HFFc6 (cell line): ENCODE data around the gene PRCD. TPM values are rescaled to one million over a fixed set of nuclear protein-coding genes. Genes with fewer than 3 reads are reported as not detected.

Experiments used
- DNase-seq: peaks from one replicate; pipeline ENCODE4 v3.0.0-alpha.2; 2018
- H3K27ac Mint-ChIP-seq: 2 replicates; pipeline ENCODE4 v1.8.0; 2020; ENCODE audit warnings: mild to moderate bottlenecking, mixed read lengths
- H3K27me3 Mint-ChIP-seq: 2 replicates; pipeline ENCODE4 v1.8.0; 2021; ENCODE audit warnings: mild to moderate bottlenecking, moderate library complexity, mixed read lengths; ENCODE audit not compliant: insufficient read depth
- H3K36me3 Mint-ChIP-seq: 2 replicates; pipeline ENCODE4 v1.8.0; 2021; ENCODE audit warnings: low read depth, mixed read lengths
- H3K4me1 Mint-ChIP-seq: 2 replicates; pipeline ENCODE4 v1.8.0; 2020; ENCODE audit warnings: low read depth, mixed read lengths
- H3K4me3 Mint-ChIP-seq: 2 replicates; pipeline ENCODE4 v1.8.0; 2020; ENCODE audit warnings: mild to moderate bottlenecking, moderate library complexity, mixed read lengths
- H3K9me3 Mint-ChIP-seq: 2 replicates; pipeline ENCODE4 v1.8.0; 2020; ENCODE audit warnings: mild to moderate bottlenecking, mixed read lengths
- total RNA-seq, 6 experiments: library from RNA; stranded (reverse); fragmentation: NEBNext Ultra II Directional; extraction: Animal tissue kit (Norgen Biotek cat#: 25700); gene quantifications; 2 replicates in 1 of 6; 3 replicates in 5 of 6; pipeline ENCODE4 v1.2.3, GENCODE V29; 2021
- TF ChIP-seq, protein P1 (sequence below): fragments of 200-600 bp; sonication (generic); IDR thresholded peaks from 2 replicates; pipeline ENCODE4 v1.5.0; 2021; ENCODE audit warnings: antibody characterized with exemption, mild to moderate bottlenecking

Gene PRCD
- total RNA-seq, 6 experiments from 2014 or later: not detected

GRCh38 chr17:76569607-76570279, 29.9 kb downstream of the PRCD start:
- Mint-ChIP-seq H3K27ac (no peak overlapping the region), H3K27me3 (no peaks in the 10 kb centered on the region; the same call in none of the 2 replicates), H3K4me3 (no peak overlapping the region), H3K36me3 (peaks cover 29% of the 10 kb centered on the region), H3K4me1 (peaks cover 25% of the 10 kb centered on the region), H3K9me3 (peaks cover 5% of the 10 kb centered on the region; the same call in 1 of the 2 replicates)
- TF ChIP-seq, protein P1, sequence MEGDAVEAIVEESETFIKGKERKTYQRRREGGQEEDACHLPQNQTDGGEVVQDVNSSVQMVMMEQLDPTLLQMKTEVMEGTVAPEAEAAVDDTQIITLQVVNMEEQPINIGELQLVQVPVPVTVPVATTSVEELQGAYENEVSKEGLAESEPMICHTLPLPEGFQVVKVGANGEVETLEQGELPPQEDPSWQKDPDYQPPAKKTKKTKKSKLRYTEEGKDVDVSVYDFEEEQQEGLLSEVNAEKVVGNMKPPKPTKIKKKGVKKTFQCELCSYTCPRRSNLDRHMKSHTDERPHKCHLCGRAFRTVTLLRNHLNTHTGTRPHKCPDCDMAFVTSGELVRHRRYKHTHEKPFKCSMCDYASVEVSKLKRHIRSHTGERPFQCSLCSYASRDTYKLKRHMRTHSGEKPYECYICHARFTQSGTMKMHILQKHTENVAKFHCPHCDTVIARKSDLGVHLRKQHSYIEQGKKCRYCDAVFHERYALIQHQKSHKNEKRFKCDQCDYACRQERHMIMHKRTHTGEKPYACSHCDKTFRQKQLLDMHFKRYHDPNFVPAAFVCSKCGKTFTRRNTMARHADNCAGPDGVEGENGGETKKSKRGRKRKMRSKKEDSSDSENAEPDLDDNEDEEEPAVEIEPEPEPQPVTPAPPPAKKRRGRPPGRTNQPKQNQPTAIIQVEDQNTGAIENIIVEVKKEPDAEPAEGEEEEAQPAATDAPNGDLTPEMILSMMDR: no peak
- DNase-seq: no peak

DNA sequence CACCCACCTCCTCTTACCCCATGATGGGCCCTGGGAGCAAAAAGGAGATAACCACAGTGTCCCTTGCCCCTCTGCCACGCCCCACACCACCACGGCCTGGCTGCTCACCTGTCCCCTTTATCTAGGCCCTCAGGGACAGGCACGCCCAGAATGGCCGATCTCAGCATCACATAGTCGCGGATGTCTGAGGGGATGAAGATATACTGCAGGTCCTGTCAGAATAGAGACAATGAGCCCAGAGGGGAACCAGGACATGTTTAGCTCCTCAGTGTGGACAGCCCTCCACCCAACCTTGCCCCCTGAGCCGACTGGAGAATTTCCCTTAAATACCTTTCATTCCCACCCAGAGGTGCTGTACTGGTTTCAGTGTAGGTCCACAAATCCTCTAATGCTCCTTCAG, 30.6 kb downstream of the PRCD start:
- peaks cover 5% of the 10 kb centered on the region; the same call in 1 of the 2 replicates for H3K9me3 Mint-ChIP-seq
- DNase-seq: no peak
- peaks cover 22% of the 10 kb centered on the region for H3K36me3 Mint-ChIP-seq
- no peak overlapping the region for H3K4me3 Mint-ChIP-seq
- H3K4me1 Mint-ChIP-seq: peaks cover 18% of the 10 kb centered on the region
- H3K27ac Mint-ChIP-seq: no peak overlapping the region
- TF ChIP-seq, protein P1: no peak
- peaks cover 2% of the 10 kb centered on the region for H3K27me3 Mint-ChIP-seq

GRCh38 chr17:76570877-76571471, 31.1 kb downstream of the PRCD start:
- TF ChIP-seq, protein P1: no peak
- peaks cover 5% of the 10 kb centered on the region; the same call in 1 of the 2 replicates for H3K9me3 Mint-ChIP-seq

DNA sequence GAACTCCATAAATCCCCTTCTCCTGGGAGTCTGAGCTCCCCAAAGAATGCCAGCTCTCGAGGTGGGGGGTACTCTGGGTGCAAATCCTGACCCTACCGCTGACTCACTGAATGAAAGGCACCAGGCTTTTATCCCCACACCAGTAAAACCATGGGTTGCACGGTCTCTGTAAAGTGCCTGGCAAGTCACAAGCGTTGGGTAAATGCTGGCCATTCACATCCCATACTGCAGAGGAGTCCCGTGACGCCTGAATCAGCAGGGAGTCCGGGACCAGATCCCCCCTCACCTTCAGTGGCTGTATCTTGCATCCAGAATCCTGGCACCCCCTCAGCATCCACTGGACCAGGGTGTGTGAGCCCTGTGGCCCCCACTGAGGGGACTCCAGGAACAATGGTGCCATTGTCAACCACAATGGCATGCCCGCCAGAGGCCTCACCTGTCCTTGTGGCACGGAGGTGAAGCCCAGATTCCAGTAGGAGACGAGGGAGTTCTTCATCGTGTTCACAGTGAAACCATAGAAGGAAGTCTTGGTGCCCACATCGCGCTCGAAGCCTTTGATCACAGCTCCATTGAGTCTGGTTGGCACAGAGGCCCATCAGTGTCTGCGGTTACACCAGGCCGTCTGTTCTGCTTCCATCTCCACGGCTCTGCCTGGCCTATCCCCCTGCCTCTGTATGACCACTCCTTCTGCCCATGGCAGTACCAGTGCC, 32.5 kb downstream of the PRCD start:
- Mint-ChIP-seq H3K27ac (no peak overlapping the region), H3K4me1 (no peaks in the 10 kb centered on the region), H3K9me3 (peaks cover 5% of the 10 kb centered on the region; the same call in 1 of the 2 replicates), H3K36me3 (peaks cover 6% of the 10 kb centered on the region), H3K4me3 (no peak overlapping the region), H3K27me3 (peaks cover 2% of the 10 kb centered on the region)
- TF ChIP-seq, protein P1: no peak
- DNase-seq: no peak

More at GRCh38 chr17:76570877-76571471, 31.1 kb downstream of the PRCD start:
- peaks cover 2% of the 10 kb centered on the region for H3K27me3 Mint-ChIP-seq
- H3K36me3 Mint-ChIP-seq: peaks cover 17% of the 10 kb centered on the region
- peaks cover 13% of the 10 kb centered on the region for H3K4me1 Mint-ChIP-seq
- no peak overlapping the region for H3K4me3 Mint-ChIP-seq
- no peak overlapping the region for H3K27ac Mint-ChIP-seq
- no peak for DNase-seq

- no peak overlapping the region for H3K27ac Mint-ChIP-seq
- peaks cover 2% of the 10 kb centered on the region for H3K27me3 Mint-ChIP-seq
- no peak for DNase-seq
- TF ChIP-seq, protein P1: no peak
- peaks cover 2% of the 10 kb centered on the region; the same call in 1 of the 2 replicates for H3K4me1 Mint-ChIP-seq
- no peak overlapping the region for H3K4me3 Mint-ChIP-seq
- H3K36me3 Mint-ChIP-seq: peaks cover 6% of the 10 kb centered on the region
- peaks cover 5% of the 10 kb centered on the region; the same call in 1 of the 2 replicates for H3K9me3 Mint-ChIP-seq
Observed at GRCh38 chr17:76573096-76573495, 33.3 kb downstream of the PRCD start.
